ENCODE measurements around the gene GALNT14.

- no peak for TF ChIP-seq CTCF (IDR thresholded peaks at IDR 0.05)
- TF ChIP-seq POLR2AphosphoS5 (IDR thresholded peaks at IDR 0.05; ENCODE audit: insufficient read depth in 1 of 2, low read depth in 1 of 2) = no peak
Observed at GRCh38 chr2:30927465-30928075, 210.7 kb downstream of the GALNT14 start.

All from vagina (tissue), 2 donors.